Adipose tissue (tissue), 3 donors: ENCODE measurements around the gene LRFN2. TPM values are rescaled to one million over a fixed set of nuclear protein-coding genes. Genes with fewer than 3 reads are reported as not detected.

Experiments
- H3K27ac ChIP-seq: one replicate; pipeline ENCODE4 v1.5.1; 2013; ENCODE audit warnings: low read depth, low read length
- WGBS, 3 donors: extraction: QIAGEN DNeasy Blood & Tissue Kit; methylation state at CpG; one replicate each; pipeline ENCODE4 v1.1.7; 2013; 5-methylcytosine and 5-hydroxymethylcytosine counted together
- polyA plus RNA-seq, 3 donors: library from polyadenylated mRNA; stranded (reverse); fragments of 200-250 nt; gene quantifications; one replicate each; pipeline ENCODE4 v1.2.3, GENCODE V29; 2013
- donor health status: healthy with polysubstance abuse.
- donor health status: Bipolar disorder and iron deficiency.
- donor health status: healthy.

The LRFN2 gene
- polyA plus RNA-seq, 3 donors = 0.22 TPM; not detected in 2

DNA sequence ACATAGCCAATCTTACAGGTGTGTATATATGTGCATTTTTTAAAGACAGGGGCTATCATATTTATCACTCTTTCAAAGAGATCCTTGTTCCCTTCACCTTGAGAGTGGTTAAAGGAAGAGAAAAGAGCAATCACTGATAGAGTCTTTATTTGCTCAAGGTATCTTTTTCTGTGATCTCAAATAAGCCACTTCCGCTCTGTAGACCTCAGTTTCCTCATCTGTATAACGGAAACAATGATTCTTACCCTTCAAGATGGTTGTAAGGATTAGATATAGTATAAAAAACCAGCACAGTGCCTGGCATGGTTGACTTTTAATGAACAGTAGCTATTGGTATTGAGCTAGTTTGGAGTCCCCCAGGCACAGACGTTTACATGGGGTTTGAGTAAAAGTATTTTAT, 10.1 kb upstream of the LRFN2 start:
- H3K27ac ChIP-seq = no peak overlapping the region
- 69 to 71% (median 70%) methylated on average over 3 of the region's 3 CpGs for WGBS, 3 donors

DNA sequence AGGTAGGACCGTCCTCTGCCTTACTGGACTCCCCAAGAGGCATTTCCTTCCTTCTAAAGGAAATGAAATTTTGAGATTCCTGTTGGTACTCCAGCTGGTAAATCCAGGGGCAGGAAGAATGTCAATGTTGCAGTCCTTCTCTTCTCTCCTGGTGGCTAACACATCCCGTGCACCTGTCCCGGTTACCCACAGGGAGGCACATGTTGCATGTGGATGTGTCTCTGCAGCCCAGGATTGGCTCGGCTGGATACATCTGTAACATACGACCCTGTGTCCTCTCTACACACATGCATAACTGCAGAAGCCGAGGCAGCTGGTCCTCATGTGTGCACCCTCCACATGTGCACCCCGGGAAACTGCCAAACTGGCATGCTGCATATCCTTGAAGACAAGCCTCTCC, 1.3 kb upstream of the LRFN2 start:
- 52 to 66% (median 65%) methylated on average over 7 of the region's 7 CpGs for WGBS, 3 donors
- H3K27ac ChIP-seq = no peak overlapping the region

DNA sequence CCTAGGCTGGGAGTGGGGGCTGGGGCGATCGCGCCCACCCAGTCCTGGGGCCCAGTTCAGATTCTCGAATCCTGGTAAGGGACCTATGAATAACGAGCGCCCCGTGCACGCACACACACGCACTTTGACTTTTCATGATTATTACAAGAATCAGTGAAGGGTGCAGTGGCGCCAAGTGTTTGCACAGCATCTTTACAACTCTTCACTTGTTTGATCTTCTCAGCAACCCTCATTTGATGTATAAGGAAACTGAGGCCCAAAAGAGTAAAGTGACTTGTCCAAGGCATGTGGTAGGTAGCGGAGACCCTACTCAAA, 863 bp upstream of the LRFN2 start:
- 11 to 17% (median 12%) methylated on average over 11 of the region's 11 CpGs for WGBS, 3 donors
- H3K27ac ChIP-seq = no peak overlapping the region

DNA sequence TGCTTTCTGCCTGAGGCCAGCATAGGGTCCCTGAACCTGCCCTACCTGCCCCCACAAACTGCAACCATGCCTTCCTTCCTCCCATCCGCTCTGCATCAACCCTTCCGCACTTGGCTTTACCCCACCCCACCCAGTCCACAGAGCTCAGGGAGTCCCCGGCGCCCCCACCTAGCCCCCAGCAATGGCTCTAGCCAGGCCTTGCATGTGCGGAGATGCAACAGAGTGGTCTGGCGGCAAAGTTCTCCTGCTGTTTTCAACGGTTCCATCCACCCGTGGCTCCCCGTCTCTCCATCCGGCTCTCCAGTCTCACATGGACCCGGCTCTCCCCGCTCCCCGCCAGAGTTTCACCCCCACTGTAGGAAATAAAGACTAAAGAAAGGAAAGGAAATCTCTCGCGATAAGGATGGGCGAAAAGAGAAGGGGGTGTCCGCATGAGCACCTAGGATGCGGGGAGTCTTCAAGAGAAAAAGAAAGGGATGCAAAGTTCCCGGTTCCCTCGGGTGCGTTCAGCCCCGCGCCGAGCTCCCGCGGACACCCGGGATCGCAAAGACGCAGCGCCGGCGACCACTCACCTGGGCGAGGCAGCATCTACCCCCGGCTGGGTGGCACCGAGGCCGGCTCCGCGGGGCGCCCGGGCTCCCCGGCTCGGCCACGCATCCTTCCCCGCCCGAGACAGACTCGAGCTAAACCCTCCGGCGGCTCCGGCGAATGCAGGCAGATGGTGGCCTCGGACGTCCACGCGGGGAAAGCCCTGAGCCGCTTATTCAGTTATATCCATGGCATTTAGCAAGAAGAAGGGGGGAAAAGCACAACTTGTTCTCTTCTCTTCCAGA, 579 bp downstream of the LRFN2 start:
- WGBS, 3 donors = 4 to 7% (median 4%) methylated on average over 54 to 55 of the region's 55 CpGs

DNA sequence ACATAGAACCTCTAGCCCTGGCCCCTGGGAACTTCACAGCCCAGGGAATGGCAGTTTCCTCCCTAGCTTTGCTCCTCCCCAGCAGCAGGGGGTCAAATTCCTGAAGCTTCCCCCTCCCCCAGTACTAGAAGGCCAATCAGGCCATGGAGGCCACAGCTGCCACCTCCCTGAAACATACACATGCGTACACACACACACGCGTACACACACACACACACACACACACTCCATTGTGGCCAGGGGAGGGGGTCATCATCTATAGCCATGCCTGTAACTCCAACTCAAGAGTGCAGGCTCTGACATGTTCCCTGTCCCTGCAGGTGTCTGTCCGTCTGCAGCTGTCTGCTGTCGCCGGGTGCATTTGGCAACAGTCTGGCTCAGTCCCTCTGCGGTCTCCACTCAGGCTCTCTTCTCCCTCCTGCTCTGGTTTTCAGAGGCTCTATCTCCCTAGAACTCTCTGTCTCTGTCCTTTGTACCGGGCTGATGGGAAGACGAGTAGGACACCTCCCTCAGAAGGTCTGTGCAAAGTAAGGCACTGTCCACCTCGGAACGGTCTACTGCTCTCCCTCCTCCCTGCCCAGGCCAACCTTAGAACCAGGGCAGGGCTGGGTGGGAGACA, 1.4 kb downstream of the LRFN2 start:
- no peak overlapping the region for H3K27ac ChIP-seq
- 45 to 69% (median 57%) methylated on average over 11 of the region's 11 CpGs for whole genome bisulfite sequencing, 3 donors

More for the DNA sequence above, 579 bp downstream of the LRFN2 start:
- no peak overlapping the region for H3K27ac ChIP-seq

DNA sequence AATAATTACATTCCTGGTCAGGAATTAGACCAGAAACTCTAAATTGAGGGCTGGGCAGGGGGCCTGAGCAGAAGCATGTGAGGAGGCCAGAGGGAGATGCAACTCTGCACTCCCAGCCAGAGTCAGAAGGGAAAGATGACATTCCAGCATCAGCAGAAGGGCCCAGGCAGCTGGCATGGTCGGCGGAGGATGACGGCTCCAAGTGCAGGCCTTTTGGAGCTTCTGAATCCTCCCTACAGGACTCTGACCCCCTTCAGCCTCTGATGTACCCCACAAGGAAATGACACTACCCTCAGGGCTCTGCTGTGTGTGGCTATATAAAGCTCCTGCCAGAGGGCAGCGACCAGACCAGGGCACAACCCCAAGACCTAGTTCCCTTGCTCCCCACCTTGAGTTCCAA, 1.9 kb downstream of the LRFN2 start:
- 67 to 72% (median 69%) methylated on average over 4 of the region's 4 CpGs for WGBS, 3 donors
- no peak overlapping the region for H3K27ac ChIP-seq

DNA sequence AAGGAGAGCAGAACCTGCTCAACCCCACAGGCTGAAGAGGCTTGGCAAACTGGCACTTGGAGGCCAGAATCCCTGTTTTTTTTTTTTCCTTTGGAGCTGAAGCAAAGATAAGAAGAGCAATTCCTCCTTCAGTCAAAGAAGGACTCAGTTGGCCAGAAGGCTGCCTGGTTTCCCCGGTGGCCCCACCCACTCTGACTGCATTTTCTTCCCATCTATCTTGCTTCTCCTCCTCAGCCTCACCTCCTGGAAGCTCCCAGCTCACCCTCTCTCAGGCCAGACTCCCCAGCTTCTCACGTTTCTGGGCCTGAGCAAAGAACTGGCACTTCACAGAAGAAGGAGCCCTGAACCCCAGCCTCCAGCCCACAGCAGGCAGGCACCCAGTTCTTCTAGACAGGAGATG, 2.4 kb downstream of the LRFN2 start:
- H3K27ac ChIP-seq = no peak overlapping the region
- WGBS, 3 donors = 61 to 75% (median 66%) methylated on average over 2 of the region's 2 CpGs

DNA sequence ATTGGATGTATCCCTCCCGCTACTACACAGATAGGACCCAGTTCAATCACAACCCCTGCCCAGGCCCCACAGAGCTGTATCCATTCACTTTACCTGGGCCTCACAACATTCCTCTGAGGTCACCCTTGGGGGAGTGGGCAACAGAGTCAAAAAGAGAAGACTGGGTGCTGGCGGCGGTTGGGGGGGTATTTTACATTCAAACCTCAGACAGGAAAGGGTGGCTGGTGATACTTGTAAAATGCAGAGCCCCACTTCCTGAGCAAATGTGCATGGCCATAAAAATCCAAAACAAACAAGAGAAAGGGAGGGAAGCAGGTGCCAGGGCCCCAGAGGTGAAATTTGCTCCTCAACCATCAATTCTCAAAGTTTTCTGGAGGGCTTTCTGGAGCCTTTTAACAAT, 3.5 kb downstream of the LRFN2 start:
- H3K27ac ChIP-seq = no peak overlapping the region
- 60 to 74% (median 60%) methylated on average over 3 of the region's 3 CpGs for WGBS, 3 donors

DNA sequence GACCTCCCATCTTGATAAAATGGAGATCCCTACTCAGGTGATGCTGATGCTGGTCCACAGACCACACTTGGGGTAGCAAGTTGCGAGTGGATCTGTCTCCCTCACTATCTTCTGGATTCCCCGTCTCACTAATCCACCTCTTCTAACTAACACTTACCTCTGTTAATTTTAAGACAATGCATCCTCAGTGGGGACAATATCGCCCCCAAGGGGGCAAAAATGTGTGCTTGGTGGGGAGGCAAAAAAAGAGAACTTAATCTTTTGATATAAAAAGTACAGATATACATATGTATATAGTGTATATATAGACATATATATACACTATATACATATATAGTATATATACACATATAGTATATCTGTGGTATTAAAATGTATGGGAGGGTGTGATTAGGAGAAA, 4.3 kb downstream of the LRFN2 start:
- no peak overlapping the region for H3K27ac ChIP-seq
- WGBS, 3 donors = 71 to 89% (median 89%) methylated on average over 3 of the region's 3 CpGs

DNA sequence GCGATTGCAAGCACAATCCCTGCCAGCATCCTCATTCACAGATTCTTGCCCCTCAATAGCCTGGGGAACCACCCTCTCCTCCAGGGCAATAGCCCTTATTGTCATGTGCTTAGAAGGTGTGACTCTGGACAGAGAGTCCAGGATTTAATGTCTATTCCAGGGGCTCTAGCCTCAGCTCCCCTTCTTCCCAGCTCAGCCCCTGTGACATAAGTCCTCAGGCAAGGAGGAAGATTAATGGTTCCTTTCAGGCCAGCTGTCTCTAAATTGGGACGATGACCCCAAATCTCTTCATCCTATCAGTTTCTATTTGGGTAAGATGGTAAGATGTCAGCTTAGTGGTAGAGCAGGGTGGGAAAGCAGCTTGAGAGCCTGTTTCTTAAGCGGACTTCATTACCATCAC, 8.1 kb downstream of the LRFN2 start:
- WGBS, 3 donors = 90 to 93% (median 90%) methylated on average over 3 of the region's 3 CpGs

DNA sequence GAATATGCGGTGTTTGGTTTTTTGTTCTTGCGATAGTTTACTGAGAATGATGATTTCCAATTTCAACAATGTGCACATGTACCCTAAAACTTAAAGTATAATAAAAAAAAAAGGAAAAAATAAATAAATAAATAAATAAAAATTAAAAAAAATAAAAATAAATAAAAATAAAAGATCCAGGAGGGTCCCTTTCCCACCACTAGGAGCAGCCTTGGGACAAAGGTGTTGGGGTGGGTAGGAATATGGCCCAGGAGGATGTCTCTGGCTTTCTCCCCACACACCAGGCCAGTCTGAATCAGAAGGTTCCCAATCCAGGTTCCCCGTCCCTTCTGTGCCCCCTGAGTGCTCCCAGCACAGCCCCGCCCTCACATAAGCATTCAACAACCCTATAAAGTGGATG, 9.5 kb downstream of the LRFN2 start:
- WGBS, 3 donors = 89 to 97% (median 94%) methylated on average over 4 of the region's 4 CpGs
- H3K27ac ChIP-seq = no peak overlapping the region

More for the DNA sequence above, 8.1 kb downstream of the LRFN2 start:
- H3K27ac ChIP-seq = no peak overlapping the region

DNA sequence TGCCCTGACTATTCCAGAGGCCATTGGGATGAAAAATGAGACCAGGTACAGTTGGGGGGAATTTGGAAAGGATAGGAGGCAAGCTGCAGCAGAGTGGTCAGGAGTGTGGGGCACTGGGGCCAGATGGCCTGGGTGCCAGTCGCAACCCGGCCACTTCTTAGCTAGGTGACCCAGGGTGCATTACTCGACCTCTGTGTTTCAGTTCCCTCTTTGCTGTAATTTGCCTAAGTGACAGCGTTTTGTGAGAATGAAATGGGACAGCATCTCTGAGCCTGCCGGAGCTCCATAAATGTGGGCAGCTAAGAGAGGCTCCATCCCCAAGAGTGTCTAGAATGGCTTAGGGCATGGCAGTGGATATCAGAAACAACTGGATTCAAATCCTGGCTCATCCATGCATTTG, 13.9 kb downstream of the LRFN2 start:
- H3K27ac ChIP-seq = no peak overlapping the region
- WGBS, 3 donors = 77 to 90% (median 83%) methylated on average over 5 of the region's 5 CpGs

DNA sequence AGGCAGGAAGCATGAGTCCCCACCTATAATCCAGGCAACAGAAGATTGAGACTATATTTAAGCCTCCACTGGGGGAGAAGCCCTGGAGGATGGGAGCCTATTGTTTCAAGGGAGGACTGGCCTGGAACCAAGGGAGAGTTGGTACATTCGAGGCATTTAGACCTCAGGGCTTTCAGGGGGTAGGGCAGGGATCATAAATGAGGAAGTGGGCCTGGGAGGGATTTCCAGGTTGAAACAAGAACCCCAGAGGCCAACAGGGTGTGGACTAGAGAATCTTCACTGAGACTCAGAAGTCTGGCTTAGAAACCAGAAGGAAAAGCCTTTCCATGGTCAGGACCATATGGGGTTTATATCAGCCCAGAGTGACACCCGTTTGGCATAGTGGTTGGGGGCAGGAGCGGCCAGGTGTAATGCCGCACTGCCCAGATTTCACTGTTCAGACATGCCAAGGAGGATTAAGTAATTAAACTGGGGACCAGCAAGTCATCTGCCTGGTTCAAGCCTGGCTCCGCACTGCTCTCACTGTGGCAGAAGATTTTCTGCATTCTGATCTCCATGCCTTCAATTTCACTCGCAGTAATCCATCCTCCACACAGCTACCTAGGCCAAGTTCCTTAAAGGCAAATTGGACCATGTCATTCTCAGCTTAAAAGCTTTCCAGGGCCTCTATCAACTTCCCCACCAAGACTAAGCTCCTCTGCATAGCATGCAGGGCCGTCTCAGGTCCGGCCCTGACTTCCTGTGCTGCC, 17.8 kb downstream of the LRFN2 start:
- 64 to 72% (median 69%) methylated on average over 8 of the region's 8 CpGs for WGBS, 3 donors

DNA sequence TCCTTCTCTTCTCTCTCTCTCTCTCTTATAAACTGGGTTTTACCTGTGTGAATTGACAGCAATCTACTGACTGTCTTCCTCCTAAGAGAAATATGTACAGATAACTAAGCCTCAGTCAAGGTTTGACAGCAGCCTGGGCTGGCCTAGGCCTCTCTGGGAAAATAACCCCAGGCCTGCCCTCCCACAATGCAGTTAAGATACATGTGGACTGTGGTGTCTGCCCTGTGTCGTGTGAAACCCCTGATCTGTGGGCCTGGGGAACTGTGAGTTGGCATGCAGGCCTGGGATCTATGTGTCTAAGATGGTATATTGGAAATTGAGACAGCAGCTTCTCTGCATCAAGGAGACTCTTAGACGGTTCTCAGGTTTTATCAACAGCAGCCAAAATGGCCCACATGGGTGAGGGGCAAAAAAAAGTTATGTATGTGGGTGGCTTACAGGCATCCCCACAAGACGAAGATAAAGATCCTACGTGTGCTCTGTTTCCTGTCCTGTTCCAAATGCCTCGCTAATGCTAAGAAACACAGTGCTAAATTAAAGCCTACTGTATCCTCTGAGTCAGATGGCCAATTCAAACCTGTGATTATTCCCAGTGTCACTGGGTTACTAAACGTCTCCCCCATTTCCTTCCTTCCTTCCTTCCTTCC, 19.0 kb downstream of the LRFN2 start:
- no peak overlapping the region for H3K27ac ChIP-seq
- 58 to 73% (median 59%) methylated on average over 6 of the region's 6 CpGs for WGBS, 3 donors

More for the DNA sequence above, 17.8 kb downstream of the LRFN2 start:
- H3K27ac ChIP-seq = no peak overlapping the region

DNA sequence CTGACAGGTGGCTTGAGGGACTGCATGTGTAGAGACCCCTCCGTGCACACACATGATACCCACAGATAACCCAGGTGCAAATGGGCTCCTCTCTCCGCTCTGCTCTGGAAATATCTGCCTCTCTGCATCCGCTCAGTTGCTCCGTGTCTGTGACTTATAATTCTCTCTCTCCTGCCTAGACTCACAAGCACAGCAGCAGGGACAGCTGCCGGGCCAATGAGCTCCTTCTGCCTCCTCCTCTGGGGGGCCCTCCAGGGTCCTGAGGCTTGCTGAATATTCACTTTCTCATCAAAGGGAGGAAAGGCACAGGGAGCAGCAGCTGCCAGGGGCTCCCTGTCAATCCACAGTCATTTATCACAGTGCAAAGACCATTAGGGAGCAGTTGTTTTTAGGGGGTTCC, 24.1 kb downstream of the LRFN2 start:
- 60 to 64% (median 61%) methylated on average over 5 of the region's 5 CpGs for WGBS, 3 donors
- H3K27ac ChIP-seq = no peak overlapping the region

DNA sequence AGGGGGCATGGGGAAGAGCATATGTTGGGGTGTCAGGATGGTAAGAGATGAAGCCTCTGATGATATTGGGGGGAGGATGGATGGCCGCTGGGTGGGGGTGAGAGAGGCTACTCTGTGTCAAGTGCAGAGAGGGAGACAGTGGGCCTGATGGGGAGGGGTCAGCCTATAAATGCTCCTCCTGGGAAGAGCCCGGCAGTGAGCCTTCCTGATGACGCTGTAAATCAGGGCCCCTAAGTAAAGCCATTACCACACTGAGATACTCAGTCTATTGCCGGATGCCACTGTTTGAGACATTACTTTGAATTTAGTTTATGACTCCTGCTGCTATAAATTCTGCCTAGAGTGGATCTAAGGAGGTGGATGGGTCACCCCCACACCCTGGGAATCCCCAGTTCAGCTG, 28.1 kb downstream of the LRFN2 start:
- H3K27ac ChIP-seq = no peak overlapping the region
- 88 to 93% (median 92%) methylated on average over 4 of the region's 4 CpGs for WGBS, 3 donors

DNA sequence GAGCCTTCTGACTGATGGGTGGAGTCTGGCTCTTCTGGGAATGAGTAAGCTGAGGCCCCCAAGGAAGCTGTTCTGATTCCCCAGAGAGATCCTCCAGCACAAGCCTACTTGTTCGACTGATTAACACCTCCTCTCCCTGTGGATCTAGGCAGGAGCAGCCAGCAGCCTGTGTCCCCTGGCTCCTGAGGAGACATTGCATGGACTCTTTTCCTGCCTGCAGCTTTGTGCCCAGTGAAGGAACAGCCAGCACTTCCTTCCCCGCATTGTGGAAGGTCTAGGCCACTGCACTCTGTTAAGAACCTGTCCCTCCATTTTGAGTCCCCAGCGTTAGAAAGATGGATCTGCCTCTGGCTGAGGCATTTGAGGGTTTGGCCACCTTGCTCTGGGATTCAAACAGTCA, 29.1 kb downstream of the LRFN2 start:
- H3K27ac ChIP-seq = no peak overlapping the region
- 58 to 64% (median 59%) methylated on average over 3 of the region's 3 CpGs for WGBS, 3 donors

DNA sequence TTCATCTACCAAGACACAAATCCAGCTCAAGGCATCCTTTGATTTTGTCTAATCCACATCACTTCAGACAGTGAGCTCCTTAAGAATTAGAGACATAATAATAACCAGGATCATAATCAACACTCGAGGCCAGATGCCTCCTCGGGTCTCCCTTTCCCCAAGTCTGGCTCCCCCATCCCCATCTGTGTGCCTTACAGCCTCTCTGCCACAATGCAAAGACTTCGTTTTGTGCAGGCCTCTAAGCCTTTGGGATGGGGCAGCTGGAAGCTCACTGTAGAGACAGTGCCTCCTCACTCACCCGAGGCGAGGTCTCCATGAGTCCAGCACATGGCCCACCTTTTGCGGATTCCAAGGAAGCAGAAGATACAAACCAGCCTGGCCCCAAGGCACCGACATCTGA, 30.3 kb downstream of the LRFN2 start:
- 87 to 94% (median 91%) methylated on average over 7 of the region's 7 CpGs for WGBS, 3 donors
- no peak overlapping the region for H3K27ac ChIP-seq

DNA sequence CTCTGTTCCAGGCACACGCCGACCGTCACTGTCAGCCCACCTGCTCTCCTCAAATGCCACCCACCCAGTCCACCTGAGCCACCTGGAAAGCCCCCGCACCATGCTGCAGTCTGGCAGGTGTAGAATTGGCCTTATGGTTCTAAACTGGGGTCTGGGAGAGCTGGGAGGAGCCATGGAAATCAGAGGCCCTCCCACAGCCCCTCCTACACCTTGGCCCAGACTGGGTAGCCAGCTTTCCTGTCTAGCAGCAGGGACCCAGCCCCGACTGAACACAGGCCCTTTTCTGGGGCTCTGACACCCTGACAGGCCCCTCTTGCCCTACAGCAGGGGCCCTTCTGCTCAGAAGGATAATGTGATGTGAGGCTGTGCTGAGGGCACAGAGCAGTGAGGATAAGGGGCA, 31.1 kb downstream of the LRFN2 start:
- no peak overlapping the region for H3K27ac ChIP-seq
- 44 to 85% (median 84%) methylated on average over 5 of the region's 5 CpGs for WGBS, 3 donors
